ENCODE measurements around the gene FRAS1. TPM values are rescaled to one million over a fixed set of nuclear protein-coding genes. Genes with fewer than 3 reads are reported as not detected.
"Not testable (repeated sequence)": the region's sequence is repeated elsewhere in the genome, so short reads cannot be mapped to it uniquely, and the experiment has no call there.

Gene FRAS1
- total RNA-seq, 1 donor from 2014 or later = 163 TPM

- H3K4me1 Mint-ChIP-seq (ENCODE audit: low read depth) = no peaks in the 10 kb centered on the region
- TF ChIP-seq, protein P1, sequence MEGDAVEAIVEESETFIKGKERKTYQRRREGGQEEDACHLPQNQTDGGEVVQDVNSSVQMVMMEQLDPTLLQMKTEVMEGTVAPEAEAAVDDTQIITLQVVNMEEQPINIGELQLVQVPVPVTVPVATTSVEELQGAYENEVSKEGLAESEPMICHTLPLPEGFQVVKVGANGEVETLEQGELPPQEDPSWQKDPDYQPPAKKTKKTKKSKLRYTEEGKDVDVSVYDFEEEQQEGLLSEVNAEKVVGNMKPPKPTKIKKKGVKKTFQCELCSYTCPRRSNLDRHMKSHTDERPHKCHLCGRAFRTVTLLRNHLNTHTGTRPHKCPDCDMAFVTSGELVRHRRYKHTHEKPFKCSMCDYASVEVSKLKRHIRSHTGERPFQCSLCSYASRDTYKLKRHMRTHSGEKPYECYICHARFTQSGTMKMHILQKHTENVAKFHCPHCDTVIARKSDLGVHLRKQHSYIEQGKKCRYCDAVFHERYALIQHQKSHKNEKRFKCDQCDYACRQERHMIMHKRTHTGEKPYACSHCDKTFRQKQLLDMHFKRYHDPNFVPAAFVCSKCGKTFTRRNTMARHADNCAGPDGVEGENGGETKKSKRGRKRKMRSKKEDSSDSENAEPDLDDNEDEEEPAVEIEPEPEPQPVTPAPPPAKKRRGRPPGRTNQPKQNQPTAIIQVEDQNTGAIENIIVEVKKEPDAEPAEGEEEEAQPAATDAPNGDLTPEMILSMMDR (IDR thresholded peaks at IDR 0.05; ENCODE audit: unreplicated experiment) = no peak
- no peak for DNase-seq (ENCODE audit: low spot score, unreplicated experiment)
- H3K4me3 Mint-ChIP-seq (ENCODE audit: low read depth) = no peak overlapping the region
- H3K27me3 Mint-ChIP-seq = no peaks in the 10 kb centered on the region
- H3K36me3 Mint-ChIP-seq (ENCODE audit: insufficient read depth) = peaks cover 54% of the 10 kb centered on the region
- no peak overlapping the region for H3K27ac Mint-ChIP-seq
- H3K9me3 Mint-ChIP-seq (ENCODE audit: low read depth) = peaks cover 5% of the 10 kb centered on the region
Observed at GRCh38 chr4:78493731-78494130, 436.6 kb downstream of the FRAS1 start.

- H3K27ac Mint-ChIP-seq = no peak overlapping the region
- peaks cover 55% of the 10 kb centered on the region for H3K36me3 Mint-ChIP-seq (ENCODE audit: insufficient read depth)
- DNase-seq (ENCODE audit: low spot score, unreplicated experiment) = no peak
- no peak overlapping the region for H3K4me3 Mint-ChIP-seq (ENCODE audit: low read depth)
- TF ChIP-seq, protein P1 (IDR thresholded peaks at IDR 0.05; ENCODE audit: unreplicated experiment) = no peak
- no peaks in the 10 kb centered on the region for H3K9me3 Mint-ChIP-seq (ENCODE audit: low read depth)
- H3K4me1 Mint-ChIP-seq (ENCODE audit: low read depth) = no peaks in the 10 kb centered on the region
- H3K27me3 Mint-ChIP-seq = no peaks in the 10 kb centered on the region
Observed at GRCh38 chr4:78496021-78496643, 439.0 kb downstream of the FRAS1 start.

- H3K9me3 Mint-ChIP-seq (ENCODE audit: low read depth); H3K27ac Mint-ChIP-seq; H3K4me3 Mint-ChIP-seq (ENCODE audit: low read depth); H3K27me3 Mint-ChIP-seq; DNase-seq (ENCODE audit: low spot score, unreplicated experiment): not testable (repeated sequence)
- Mint-ChIP-seq H3K36me3 (ENCODE audit: insufficient read depth) (peaks cover 60% of the 10 kb centered on the region), H3K4me1 (ENCODE audit: low read depth) (peaks cover 12% of the 10 kb centered on the region)
Observed at GRCh38 chr4:78506260-78506659, 449.1 kb downstream of the FRAS1 start.

- peaks cover 32% of the 10 kb centered on the region for H3K36me3 Mint-ChIP-seq (ENCODE audit: insufficient read depth)
- no peak for DNase-seq (ENCODE audit: low spot score, unreplicated experiment)
- H3K27ac Mint-ChIP-seq = no peak overlapping the region
- H3K4me1 Mint-ChIP-seq (ENCODE audit: low read depth) = peaks cover 6% of the 10 kb centered on the region
- no peaks in the 10 kb centered on the region for H3K9me3 Mint-ChIP-seq (ENCODE audit: low read depth)
- no peak overlapping the region for H3K4me3 Mint-ChIP-seq (ENCODE audit: low read depth)
- H3K27me3 Mint-ChIP-seq = no peaks in the 10 kb centered on the region
- TF ChIP-seq, protein P1 (IDR thresholded peaks at IDR 0.05; ENCODE audit: unreplicated experiment) = no peak
Observed at GRCh38 chr4:78509043-78509442, 451.9 kb downstream of the FRAS1 start.

DNA sequence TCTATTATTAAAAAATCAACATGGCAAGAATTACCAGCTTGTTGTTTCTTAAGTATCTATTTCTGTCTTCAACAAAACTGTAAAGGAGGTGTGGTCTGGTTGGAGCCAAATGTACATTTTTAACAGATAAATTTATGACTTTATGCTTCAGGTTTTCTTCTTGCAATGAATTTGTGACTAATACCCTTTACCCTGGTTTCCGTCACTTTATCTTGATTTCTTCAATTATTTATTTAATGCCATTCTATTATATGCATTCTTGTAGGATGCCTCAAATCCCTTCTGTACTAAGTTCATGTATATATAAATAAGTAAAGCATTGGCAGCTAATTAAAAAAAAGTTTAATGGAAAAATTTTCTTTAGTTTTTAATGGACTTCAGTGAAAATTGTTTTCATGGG is 453.0 kb downstream of the FRAS1 start:
- Mint-ChIP-seq H3K36me3 (ENCODE audit: insufficient read depth) (peaks cover 26% of the 10 kb centered on the region), H3K4me3 (ENCODE audit: low read depth) (no peak overlapping the region), H3K27me3 (no peaks in the 10 kb centered on the region), H3K9me3 (ENCODE audit: low read depth) (no peaks in the 10 kb centered on the region), H3K4me1 (ENCODE audit: low read depth) (peaks cover 2% of the 10 kb centered on the region), H3K27ac (no peak overlapping the region)
- TF ChIP-seq, protein P1 (IDR thresholded peaks at IDR 0.05; ENCODE audit: unreplicated experiment) = no peak
- DNase-seq (ENCODE audit: low spot score, unreplicated experiment) = no peak

GRCh38 chr4:78510681-78511080 is 453.6 kb downstream of the FRAS1 start:
- TF ChIP-seq, protein P1 (IDR thresholded peaks at IDR 0.05; ENCODE audit: unreplicated experiment) = no peak
- no peak overlapping the region for H3K4me3 Mint-ChIP-seq (ENCODE audit: low read depth)
- H3K36me3 Mint-ChIP-seq (ENCODE audit: insufficient read depth) = peaks cover 25% of the 10 kb centered on the region
- no peak overlapping the region for H3K27ac Mint-ChIP-seq
- no peaks in the 10 kb centered on the region for H3K27me3 Mint-ChIP-seq
- no peaks in the 10 kb centered on the region for H3K9me3 Mint-ChIP-seq (ENCODE audit: low read depth)
- H3K4me1 Mint-ChIP-seq (ENCODE audit: low read depth) = peaks cover 2% of the 10 kb centered on the region
- no peak for DNase-seq (ENCODE audit: low spot score, unreplicated experiment)

All from progenitor cell of endocrine pancreas (in vitro differentiated cells).